ENCODE data around the gene UBE2G2.

Gene UBE2G2

DNA sequence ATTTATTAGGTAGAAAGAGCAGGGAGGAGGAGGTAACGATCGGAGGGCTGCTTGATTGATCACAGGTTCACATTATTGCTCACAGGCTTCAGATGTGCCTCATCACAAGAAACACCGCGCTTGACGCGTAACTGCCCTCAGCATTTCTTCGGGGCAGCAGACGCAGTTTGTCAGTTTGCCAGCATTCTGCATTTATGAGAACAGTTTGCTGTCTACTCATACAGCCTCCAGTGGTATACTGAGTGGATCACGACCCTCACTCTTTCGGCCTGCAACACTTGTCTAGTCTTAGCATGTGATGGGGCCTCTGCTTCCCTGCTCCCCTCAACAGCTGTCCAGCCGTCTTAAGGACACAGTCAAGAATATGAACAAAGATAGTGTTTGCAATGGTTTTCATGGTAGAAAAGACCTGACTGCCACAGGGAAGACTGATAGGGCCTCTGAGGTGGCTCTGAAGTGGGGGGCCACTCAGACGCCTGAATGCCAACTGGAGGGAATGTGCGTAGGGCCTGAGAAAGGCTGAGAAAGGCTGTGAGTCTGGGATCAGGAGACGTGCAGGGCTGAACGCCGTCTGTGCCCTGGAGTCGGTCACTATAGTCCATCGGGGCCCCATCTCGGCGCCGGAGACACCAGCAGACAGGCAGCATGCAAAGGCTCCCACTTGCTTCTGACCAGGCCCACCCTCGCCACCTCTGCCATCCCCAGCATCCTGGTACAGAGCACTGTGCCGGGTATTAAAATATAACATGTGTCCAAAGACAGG lies 45.0 kb downstream of the UBE2G2 start:
- no peak for DNase-seq (ENCODE audit: low read depth, low spot score)
- H3K9me3 ChIP-seq (ENCODE audit: insufficient read depth, low read length): no peaks in the 10 kb centered on the region; the same call in 1 of the 2 replicates
- TF ChIP-seq SUZ12 (IDR thresholded peaks at IDR 0.05; ENCODE audit: extremely low read depth, insufficient read depth, insufficient read length): no peak
- TF ChIP-seq YY1 (IDR thresholded peaks at IDR 0.05; ENCODE audit: insufficient read depth, insufficient read length): no peak
- TF ChIP-seq ZNF274 (IDR thresholded peaks at IDR 0.05; ENCODE audit: low read depth, low read length): no peak

DNA sequence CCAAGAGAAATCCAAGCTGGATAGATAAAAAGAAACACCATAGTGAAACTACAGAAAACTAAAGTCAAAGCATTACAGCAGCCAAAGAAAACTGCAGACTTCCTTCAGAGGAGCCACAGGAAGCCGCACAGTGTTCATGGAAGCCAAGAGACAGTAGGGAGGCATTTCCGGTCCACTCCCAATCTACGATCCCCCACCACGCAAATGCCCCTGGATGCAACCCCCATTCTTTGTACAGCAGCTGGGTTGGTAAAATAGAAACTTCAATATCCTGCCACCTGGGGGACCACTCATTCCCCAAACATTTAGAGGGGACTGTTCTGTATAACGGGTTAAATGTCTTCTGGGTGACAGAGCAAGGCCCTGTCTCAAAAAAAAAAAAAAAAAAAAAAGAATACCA lies 46.4 kb downstream of the UBE2G2 start:
- H3K4me1 ChIP-seq (ENCODE audit: insufficient read depth, insufficient read length): peaks cover 20% of the 10 kb centered on the region
- no peak overlapping the region for H3K9ac ChIP-seq (ENCODE audit: insufficient read length, low read depth)
- no peak for DNase-seq (ENCODE audit: low read depth, low spot score)
- peaks cover 1% of the 10 kb centered on the region for H3K36me3 ChIP-seq (ENCODE audit: insufficient read depth, insufficient read length, low read length)
- TF ChIP-seq ZNF274 (IDR thresholded peaks at IDR 0.05; ENCODE audit: low read depth, low read length) (no peak), SUZ12 (IDR thresholded peaks at IDR 0.05; ENCODE audit: extremely low read depth, insufficient read depth, insufficient read length) (no peak), YY1 (IDR thresholded peaks at IDR 0.05; ENCODE audit: insufficient read depth, insufficient read length) (no peak)
- no peak overlapping the region for H3K4me3 ChIP-seq (ENCODE audit: insufficient read length, low read depth)
- no peaks in the 10 kb centered on the region; the same call in 1 of the 2 replicates for H3K9me3 ChIP-seq (ENCODE audit: insufficient read depth, low read length)
- peaks cover 4% of the 10 kb centered on the region for H3K27me3 ChIP-seq (ENCODE audit: insufficient read depth, insufficient read length)

More for the DNA sequence above, 45.0 kb downstream of the UBE2G2 start:
- Histone ChIP-seq H3K9ac (ENCODE audit: insufficient read length, low read depth) (no peak overlapping the region), H3K27me3 (ENCODE audit: insufficient read depth, insufficient read length) (no peaks in the 10 kb centered on the region), H3K36me3 (ENCODE audit: insufficient read depth, insufficient read length, low read length) (no peaks in the 10 kb centered on the region), H3K4me3 (ENCODE audit: insufficient read length, low read depth) (no peak overlapping the region), H3K4me1 (ENCODE audit: insufficient read depth, insufficient read length) (peaks cover 20% of the 10 kb centered on the region)

DNA sequence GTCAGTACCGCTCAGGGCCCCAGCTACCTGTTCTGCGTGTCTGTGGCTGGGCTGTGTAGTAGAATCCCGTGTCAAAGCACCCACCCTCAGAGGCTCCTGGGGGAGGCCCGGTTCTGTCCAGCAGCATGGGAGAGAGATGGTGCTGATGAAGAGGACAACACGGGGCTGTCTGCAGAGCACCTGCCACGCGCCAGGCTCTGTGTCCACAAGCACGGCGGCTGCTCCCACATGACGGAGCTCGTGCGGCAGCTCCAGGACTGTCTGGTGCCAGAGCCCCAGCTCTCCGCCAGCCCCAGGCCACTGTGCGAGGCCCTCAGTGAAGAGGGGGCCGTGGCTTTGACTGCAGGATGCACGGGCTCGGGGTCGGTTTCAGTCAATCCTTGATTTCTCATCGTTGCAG lies 48.3 kb downstream of the UBE2G2 start:
- Histone ChIP-seq H3K36me3 (ENCODE audit: insufficient read depth, insufficient read length, low read length) (peaks cover 4% of the 10 kb centered on the region), H3K9ac (ENCODE audit: insufficient read length, low read depth) (no peak overlapping the region), H3K27me3 (ENCODE audit: insufficient read depth, insufficient read length) (peaks cover 4% of the 10 kb centered on the region), H3K9me3 (ENCODE audit: insufficient read depth, low read length) (no peaks in the 10 kb centered on the region; the same call in 1 of the 2 replicates), H3K4me1 (ENCODE audit: insufficient read depth, insufficient read length) (peaks cover 26% of the 10 kb centered on the region), H3K4me3 (ENCODE audit: insufficient read length, low read depth) (no peak overlapping the region)
- no peak for DNase-seq (ENCODE audit: low read depth, low spot score)
- TF ChIP-seq ZNF274 (IDR thresholded peaks at IDR 0.05; ENCODE audit: low read depth, low read length) (no peak), SUZ12 (IDR thresholded peaks at IDR 0.05; ENCODE audit: extremely low read depth, insufficient read depth, insufficient read length) (no peak), YY1 (IDR thresholded peaks at IDR 0.05; ENCODE audit: insufficient read depth, insufficient read length) (no peak)

DNA sequence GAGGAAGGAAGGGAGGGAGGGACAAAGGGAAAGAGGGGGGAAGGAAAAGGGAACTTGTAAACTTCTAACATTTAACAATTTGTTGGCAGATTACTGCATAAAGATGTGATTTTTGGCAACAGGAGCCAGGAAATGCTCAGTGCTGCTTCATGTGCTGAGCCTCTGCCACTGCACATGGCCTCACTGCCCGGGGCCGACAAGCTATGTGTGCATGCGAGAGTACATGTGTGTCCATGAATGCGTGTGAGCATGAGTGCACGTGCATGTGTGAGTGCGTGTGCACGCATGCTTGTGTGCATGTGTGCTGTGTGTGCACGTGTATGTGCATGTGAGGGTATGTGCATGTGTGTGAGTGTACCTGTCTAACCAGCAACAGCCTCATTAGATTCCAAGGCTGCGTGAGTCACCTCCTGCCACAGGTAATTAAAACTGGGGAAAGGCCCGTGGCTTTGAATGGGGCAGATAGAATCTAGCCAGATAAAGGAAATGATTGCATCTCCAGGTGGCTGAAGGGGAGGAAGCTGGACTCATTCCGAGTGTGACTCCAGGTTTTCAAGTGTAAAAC lies 48.9 kb downstream of the UBE2G2 start:
- Histone ChIP-seq H3K36me3 (ENCODE audit: insufficient read depth, insufficient read length, low read length) (peaks cover 4% of the 10 kb centered on the region), H3K9me3 (ENCODE audit: insufficient read depth, low read length) (peaks cover 3% of the 10 kb centered on the region; the same call in 1 of the 2 replicates), H3K9ac (ENCODE audit: insufficient read length, low read depth) (no peak overlapping the region), H3K27me3 (ENCODE audit: insufficient read depth, insufficient read length) (peaks cover 4% of the 10 kb centered on the region), H3K4me1 (ENCODE audit: insufficient read depth, insufficient read length) (peaks cover 26% of the 10 kb centered on the region), H3K4me3 (ENCODE audit: insufficient read length, low read depth) (no peak overlapping the region)
- TF ChIP-seq YY1 (IDR thresholded peaks at IDR 0.05; ENCODE audit: insufficient read depth, insufficient read length): no peak
- TF ChIP-seq SUZ12 (IDR thresholded peaks at IDR 0.05; ENCODE audit: extremely low read depth, insufficient read depth, insufficient read length): no peak
- TF ChIP-seq ZNF274 (IDR thresholded peaks at IDR 0.05; ENCODE audit: low read depth, low read length): no peak
- DNase-seq (ENCODE audit: low read depth, low spot score): no peak

DNA sequence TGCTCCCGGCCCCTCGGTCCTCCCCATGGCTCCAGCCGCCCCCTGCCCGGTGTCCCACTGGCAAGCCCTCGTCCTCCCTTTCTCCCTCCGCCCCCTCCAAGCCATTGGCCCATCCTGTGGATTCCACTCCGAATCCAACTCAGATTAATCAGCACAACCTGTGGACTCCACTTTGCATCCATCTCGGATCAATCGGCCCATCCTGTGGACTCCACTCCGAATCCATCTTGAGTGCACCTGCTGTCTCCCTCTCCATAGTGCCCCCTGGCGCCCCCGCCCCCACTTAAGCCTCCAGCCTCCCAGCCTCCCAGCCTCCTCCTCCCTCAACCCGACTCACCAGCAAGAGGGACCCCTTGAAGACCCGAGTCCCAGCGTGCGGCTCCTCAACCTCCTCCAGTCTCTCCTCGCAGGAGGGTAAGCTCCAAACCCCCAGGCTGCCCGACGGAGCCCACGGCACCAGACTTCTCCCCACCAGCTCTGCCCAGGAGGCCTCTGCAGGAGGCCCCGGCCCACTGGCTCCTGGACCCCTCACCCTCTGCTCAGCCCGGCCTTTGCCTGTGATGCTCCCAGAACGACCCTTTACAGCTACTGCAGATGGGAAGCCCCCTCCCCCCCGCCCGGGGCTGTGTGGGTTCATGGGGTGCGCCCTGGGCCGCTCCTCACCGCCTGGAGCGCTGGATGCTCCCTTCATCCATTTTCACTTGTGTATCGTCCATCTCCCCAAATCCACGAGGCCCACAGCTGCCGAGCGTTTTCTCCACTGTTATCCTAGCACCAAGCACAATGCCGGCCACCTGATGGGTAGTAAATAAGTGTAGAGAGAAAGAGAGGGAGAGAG lies 49.6 kb downstream of the UBE2G2 start:
- Histone ChIP-seq H3K9ac (ENCODE audit: insufficient read length, low read depth) (no peak overlapping the region), H3K36me3 (ENCODE audit: insufficient read depth, insufficient read length, low read length) (peaks cover 4% of the 10 kb centered on the region), H3K9me3 (ENCODE audit: insufficient read depth, low read length) (peaks cover 11% of the 10 kb centered on the region; the same call in 1 of the 2 replicates), H3K4me1 (ENCODE audit: insufficient read depth, insufficient read length) (peaks cover 26% of the 10 kb centered on the region), H3K27me3 (ENCODE audit: insufficient read depth, insufficient read length) (peaks cover 7% of the 10 kb centered on the region), H3K4me3 (ENCODE audit: insufficient read length, low read depth) (no peak overlapping the region)
- no peak for DNase-seq (ENCODE audit: low read depth, low spot score)
- TF ChIP-seq ZNF274 (IDR thresholded peaks at IDR 0.05; ENCODE audit: low read depth, low read length) (no peak), YY1 (IDR thresholded peaks at IDR 0.05; ENCODE audit: insufficient read depth, insufficient read length) (no peak), SUZ12 (IDR thresholded peaks at IDR 0.05; ENCODE audit: extremely low read depth, insufficient read depth, insufficient read length) (no peak)

DNA sequence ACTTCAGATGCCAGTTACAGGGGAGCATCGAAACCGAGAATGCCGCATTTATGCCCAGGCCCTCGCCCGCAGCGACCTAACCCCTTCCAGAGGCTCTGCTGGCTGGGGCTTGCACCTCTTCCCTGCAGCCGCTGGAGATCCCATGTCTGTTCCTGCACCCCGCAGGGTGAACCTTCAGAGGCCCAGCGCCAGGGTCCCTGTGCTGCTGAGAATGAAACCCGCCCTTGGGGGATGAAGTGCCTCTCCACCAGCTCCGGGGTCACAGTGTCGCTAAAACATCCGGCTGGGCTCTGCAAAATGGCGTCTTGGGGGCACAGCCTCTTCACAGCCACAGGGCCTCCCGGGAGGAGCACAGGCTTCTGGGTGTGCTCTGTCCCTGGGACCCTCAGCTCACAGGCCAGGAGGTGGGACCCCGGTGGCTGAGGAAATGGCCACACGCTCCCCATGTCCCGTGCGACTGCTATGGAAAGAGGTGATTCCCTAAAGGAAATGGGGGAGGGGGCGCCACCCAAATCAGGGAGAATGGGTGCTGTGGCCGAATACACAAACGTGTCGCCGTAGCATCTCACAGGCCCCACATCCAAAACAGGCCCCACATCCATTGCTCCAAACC lies 50.3 kb downstream of the UBE2G2 start:
- peaks cover 4% of the 10 kb centered on the region for H3K36me3 ChIP-seq (ENCODE audit: insufficient read depth, insufficient read length, low read length)
- peaks cover 26% of the 10 kb centered on the region for H3K4me1 ChIP-seq (ENCODE audit: insufficient read depth, insufficient read length)
- no peak for DNase-seq (ENCODE audit: low read depth, low spot score)
- H3K9me3 ChIP-seq (ENCODE audit: insufficient read depth, low read length): peaks cover 18% of the 10 kb centered on the region; the same call in 1 of the 2 replicates
- no peak overlapping the region for H3K9ac ChIP-seq (ENCODE audit: insufficient read length, low read depth)
- H3K4me3 ChIP-seq (ENCODE audit: insufficient read length, low read depth): no peak overlapping the region
- no peak for TF ChIP-seq SUZ12 (IDR thresholded peaks at IDR 0.05; ENCODE audit: extremely low read depth, insufficient read depth, insufficient read length)
- TF ChIP-seq ZNF274 (IDR thresholded peaks at IDR 0.05; ENCODE audit: low read depth, low read length): no peak
- TF ChIP-seq YY1 (IDR thresholded peaks at IDR 0.05; ENCODE audit: insufficient read depth, insufficient read length): no peak
- peaks cover 7% of the 10 kb centered on the region for H3K27me3 ChIP-seq (ENCODE audit: insufficient read depth, insufficient read length)

Data from NT2/D1 (cell line).